Transverse colon (tissue), 4 donors: ENCODE measurements around the gene CDH12. TPM values are rescaled to one million over a fixed set of nuclear protein-coding genes. Genes with fewer than 3 reads are reported as not detected.

Experiments used
- DNase-seq: peaks from one replicate; pipeline ENCODE4 v3.0.0-alpha.2; 2019
- H3K27ac ChIP-seq, 4 donors: fragments of 200-600 bp; sonication (generic); 2 replicates each; pipeline ENCODE4 v1.5.1; 2016 to 2018; ENCODE audit warnings: inconsistent platforms in 4 of 4
- H3K27me3 ChIP-seq: fragments of 200-600 bp; sonication (generic); 2 replicates; pipeline ENCODE4 v1.5.1; 2017; ENCODE audit warnings: inconsistent platforms
- H3K36me3 ChIP-seq, 4 donors: fragments of 200-600 bp; sonication (generic); 2 replicates each; pipeline ENCODE4 v1.5.1; 2017 to 2019; ENCODE audit warnings: inconsistent platforms in 4 of 4
- H3K4me1 ChIP-seq, 4 donors: fragments of 200-600 bp; sonication (generic); 2 replicates each; pipeline ENCODE4 v1.5.1; 2017 to 2020; ENCODE audit warnings: inconsistent platforms in 4 of 4
- H3K4me3 ChIP-seq, 4 donors: fragments of 200-600 bp; sonication (generic); 1 replicate in 1 of 4; 2 replicates in 3 of 4; pipeline versions ENCODE4 v1.5.1 to v1.6.1; 2017 to 2019; ENCODE audit warnings: inconsistent platforms in 4 of 4
- H3K9me3 ChIP-seq, 2 donors: fragments of 200-600 bp; sonication (generic); 2 replicates each; pipeline ENCODE4 v1.5.1; 2017 to 2019; ENCODE audit warnings: inconsistent platforms in 2 of 2
- EP300 ChIP-seq: sonication (generic); formaldehyde crosslinking; IDR thresholded peaks from one replicate; pipeline ENCODE4 v1.6.1; 2017; ENCODE audit warnings: antibody characterized with exemption, low read depth
- POLR2A ChIP-seq: fragments of 450-650 bp; IDR thresholded peaks from one replicate; pipeline ENCODE4 v1.6.1; 2016; ENCODE audit warnings: antibody characterized with exemption, mild to moderate bottlenecking, moderate library complexity
- POLR2AphosphoS5 ChIP-seq, 3 donors: sonication (generic); formaldehyde crosslinking; IDR thresholded peaks; one replicate each; pipeline ENCODE4 v1.6.1; 2016; ENCODE audit warnings: antibody characterized with exemption in 3 of 3
- WGBS, 2 donors: methylation state at CpG; one replicate each; pipeline ENCODE4 v1.1.5; 2018; ENCODE audit warnings: low coverage in 1 of 2; 5-methylcytosine and 5-hydroxymethylcytosine counted together
- in situ Hi-C, 4 donors: fragments of 200-750 bp; cut with MboI; loops; one replicate each; pipeline versions ENCODE4 v1.15.0 to v1.15.1; 2017; ENCODE audit warnings: low sequenced_read_pairs in 3 of 4, low pct_ligation_motif_present in 1 of 4, low pct_unique_long_range_greater_than_20kb in 1 of 4
- intact Hi-C: fragments of 100-400 bp; cut with DNase I; formaldehyde crosslinking; loops from one replicate; pipeline ENCODE4 v1.15.1; 2023; ENCODE audit warnings: low total_unique reads
- total RNA-seq, 4 donors: library from RNA; depleted of rRNA; stranded (reverse); fragments of >200 nt; gene quantifications; one replicate each; pipeline ENCODE4 v1.1.0, GENCODE V29; 2016
- TF ChIP-seq, protein P1 (sequence below), 5 experiments: fragments of 200-600 bp in 3 of 5; fragments of 450-650 bp in 2 of 5; sonication (generic) in 3 of 5; IDR thresholded peaks; 1 replicate in 2 of 5; 2 replicates in 3 of 5; pipeline ENCODE4 v1.5.1; 2016 to 2017; ENCODE audit warnings: antibody characterized with exemption in 5 of 5, inconsistent platforms in 3 of 5, mild to moderate bottlenecking in 2 of 5, moderate library complexity in 1 of 5

Gene CDH12
- total RNA-seq, 4 donors from 2014 or later: 0.14 TPM; not detected in 3

DNA sequence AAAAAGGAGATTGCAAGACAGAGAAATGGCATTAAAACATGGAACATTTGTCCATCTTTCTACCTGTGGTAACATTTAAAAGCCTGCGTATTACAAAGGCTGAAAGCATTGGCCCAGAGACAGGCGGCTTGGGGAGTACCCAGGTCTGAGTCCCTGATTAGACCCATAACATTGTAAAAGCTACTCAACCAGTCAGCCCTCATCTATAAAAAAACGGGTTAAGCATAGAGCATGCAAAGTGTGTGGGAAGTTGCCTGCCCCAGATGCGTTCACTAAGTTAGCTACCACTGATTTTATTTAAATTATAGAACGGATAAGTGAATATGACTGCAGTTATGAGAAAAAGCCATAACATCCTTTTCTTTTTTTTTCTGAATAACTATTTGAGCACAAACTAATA, 276.1 kb downstream of the CDH12 start:
- H3K27me3 ChIP-seq: no peaks in the 10 kb centered on the region
- 63 to 73% methylated on average over 5 of the region's 5 CpGs for WGBS, 2 donors

DNA sequence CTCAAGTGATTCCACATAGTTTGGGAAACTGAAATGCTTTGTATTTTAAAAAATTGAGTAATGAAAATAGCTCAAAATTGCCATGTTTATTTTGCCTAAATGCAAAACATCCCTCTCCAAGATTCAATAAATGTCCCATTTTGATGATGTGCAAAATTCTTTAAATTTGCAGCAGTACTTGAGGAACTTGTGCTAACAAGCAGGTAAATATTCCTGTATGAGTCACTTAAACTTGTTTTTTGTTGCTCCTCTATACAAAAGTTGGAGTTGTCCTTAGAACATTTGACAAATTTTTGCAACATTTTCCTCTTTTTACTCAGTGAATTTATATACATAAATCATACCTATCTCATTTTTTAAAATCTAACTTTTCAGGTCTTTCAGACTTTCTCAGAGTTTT, 280.2 kb downstream of the CDH12 start:
- Histone ChIP-seq H3K36me3 (no peaks in the 10 kb centered on the region), H3K27ac (no peak overlapping the region), H3K4me3 (no peak overlapping the region), H3K9me3 (no peaks in the 10 kb centered on the region), H3K27me3 (no peaks in the 10 kb centered on the region), H3K4me1 (no peaks in the 10 kb centered on the region)
- TF ChIP-seq, protein P1, sequence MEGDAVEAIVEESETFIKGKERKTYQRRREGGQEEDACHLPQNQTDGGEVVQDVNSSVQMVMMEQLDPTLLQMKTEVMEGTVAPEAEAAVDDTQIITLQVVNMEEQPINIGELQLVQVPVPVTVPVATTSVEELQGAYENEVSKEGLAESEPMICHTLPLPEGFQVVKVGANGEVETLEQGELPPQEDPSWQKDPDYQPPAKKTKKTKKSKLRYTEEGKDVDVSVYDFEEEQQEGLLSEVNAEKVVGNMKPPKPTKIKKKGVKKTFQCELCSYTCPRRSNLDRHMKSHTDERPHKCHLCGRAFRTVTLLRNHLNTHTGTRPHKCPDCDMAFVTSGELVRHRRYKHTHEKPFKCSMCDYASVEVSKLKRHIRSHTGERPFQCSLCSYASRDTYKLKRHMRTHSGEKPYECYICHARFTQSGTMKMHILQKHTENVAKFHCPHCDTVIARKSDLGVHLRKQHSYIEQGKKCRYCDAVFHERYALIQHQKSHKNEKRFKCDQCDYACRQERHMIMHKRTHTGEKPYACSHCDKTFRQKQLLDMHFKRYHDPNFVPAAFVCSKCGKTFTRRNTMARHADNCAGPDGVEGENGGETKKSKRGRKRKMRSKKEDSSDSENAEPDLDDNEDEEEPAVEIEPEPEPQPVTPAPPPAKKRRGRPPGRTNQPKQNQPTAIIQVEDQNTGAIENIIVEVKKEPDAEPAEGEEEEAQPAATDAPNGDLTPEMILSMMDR (IDR thresholded peaks at IDR 0.05): no peak
- TF ChIP-seq EP300 (no peak), POLR2AphosphoS5 (IDR thresholded peaks at IDR 0.05) (no peak), POLR2A (no peak)
- in situ Hi-C loops: no loop called here
- intact Hi-C loops: no loop called here
- DNase-seq: no peak

More for the DNA sequence above, 276.1 kb downstream of the CDH12 start:
- intact Hi-C loops (no loop called here), in situ Hi-C loops (no loop called here)
- Histone ChIP-seq H3K36me3 (no peaks in the 10 kb centered on the region), H3K27ac (no peak overlapping the region), H3K9me3 (no peaks in the 10 kb centered on the region), H3K4me1 (no peaks in the 10 kb centered on the region), H3K4me3 (no peak overlapping the region)
- TF ChIP-seq, protein P1 (IDR thresholded peaks at IDR 0.05): no peak
- no peak for TF ChIP-seq EP300
- no peak for TF ChIP-seq POLR2A
- no peak for TF ChIP-seq POLR2AphosphoS5 (IDR thresholded peaks at IDR 0.05)
- no peak for DNase-seq

DNA sequence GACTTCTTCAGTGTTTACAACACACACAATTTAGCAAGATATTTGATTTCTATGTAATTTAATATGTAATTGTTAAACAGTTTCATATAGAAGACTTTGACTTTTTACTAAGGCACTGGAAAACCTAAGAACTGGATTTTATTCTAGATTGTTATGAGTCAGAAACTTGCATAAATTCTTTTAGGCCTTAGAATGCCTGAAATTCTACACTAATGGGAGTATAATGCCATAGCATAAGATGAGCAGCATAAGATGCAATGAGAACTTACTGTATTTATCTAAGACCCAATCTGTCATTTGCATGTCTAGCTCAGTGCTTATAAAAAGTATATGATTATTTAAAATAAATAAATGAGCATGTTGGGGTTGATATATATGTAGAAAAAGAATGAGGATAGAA, 285.2 kb downstream of the CDH12 start:
- Histone ChIP-seq H3K9me3 (no peaks in the 10 kb centered on the region), H3K27ac (no peak overlapping the region), H3K4me1 (no peaks in the 10 kb centered on the region), H3K27me3 (no peaks in the 10 kb centered on the region), H3K36me3 (no peaks in the 10 kb centered on the region), H3K4me3 (no peak overlapping the region)
- in situ Hi-C loops: no loop called here
- TF ChIP-seq EP300: no peak
- intact Hi-C loops: no loop called here
- DNase-seq: no peak

DNA sequence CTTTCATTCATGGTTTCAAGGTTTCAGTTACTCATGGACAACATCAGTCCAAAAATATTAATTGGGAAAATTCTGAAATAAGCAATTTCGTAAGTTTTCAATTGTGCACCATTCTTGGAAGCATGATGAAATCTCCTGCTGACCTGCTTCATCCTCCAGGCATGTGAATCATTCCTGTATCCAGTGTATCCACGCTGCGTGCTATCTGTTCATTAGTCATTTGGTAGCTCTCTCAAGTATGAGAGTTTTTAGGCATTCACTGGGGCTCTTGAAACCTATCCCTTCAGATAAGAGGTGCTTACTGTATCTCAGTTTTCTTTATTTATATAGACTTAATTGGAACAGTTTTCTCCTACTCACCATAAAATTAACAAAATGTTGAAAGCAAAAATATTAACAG, 293.0 kb downstream of the CDH12 start:
- no peak for DNase-seq
- no peaks in the 10 kb centered on the region for H3K4me1 ChIP-seq
- intact Hi-C loops (no loop called here), in situ Hi-C loops (no loop called here)
- no peaks in the 10 kb centered on the region for H3K27me3 ChIP-seq
- TF ChIP-seq POLR2A: no peak
- TF ChIP-seq EP300: no peak
- TF ChIP-seq, protein P1 (IDR thresholded peaks at IDR 0.05): no peak
- TF ChIP-seq POLR2AphosphoS5 (IDR thresholded peaks at IDR 0.05): no peak
- H3K36me3 ChIP-seq: no peaks in the 10 kb centered on the region
- no peak overlapping the region for H3K4me3 ChIP-seq
- 63 to 75% methylated on average over 3 of the region's 3 CpGs for WGBS, 2 donors
- H3K9me3 ChIP-seq: no peaks in the 10 kb centered on the region
- H3K27ac ChIP-seq: no peak overlapping the region

DNA sequence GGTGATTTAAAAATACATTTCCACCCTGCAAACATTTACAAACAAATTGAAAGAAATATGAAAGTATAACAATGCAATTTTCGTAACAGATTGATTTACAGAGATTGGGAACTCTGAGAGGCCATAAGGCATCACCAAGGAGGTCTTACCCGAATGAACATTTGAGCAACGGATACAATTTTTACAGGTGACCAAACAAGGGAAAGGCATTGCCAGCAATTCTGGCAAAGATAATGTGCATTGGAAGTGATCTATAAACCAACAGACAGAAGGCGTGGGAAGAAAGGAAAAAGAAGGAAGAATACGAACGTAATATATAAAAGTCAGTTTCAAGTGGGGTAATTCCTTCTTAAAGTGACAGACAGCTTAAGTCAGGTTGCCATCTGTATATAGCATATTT, 295.9 kb downstream of the CDH12 start:
- Histone ChIP-seq H3K4me3 (no peak overlapping the region), H3K4me1 (no peaks in the 10 kb centered on the region), H3K27ac (no peak overlapping the region), H3K36me3 (no peaks in the 10 kb centered on the region), H3K9me3 (no peaks in the 10 kb centered on the region), H3K27me3 (no peaks in the 10 kb centered on the region)
- 61 to 66% methylated on average over 6 of the region's 6 CpGs for WGBS, 2 donors
- TF ChIP-seq POLR2AphosphoS5 (IDR thresholded peaks at IDR 0.05): no peak
- TF ChIP-seq EP300: no peak
- TF ChIP-seq POLR2A: no peak
- TF ChIP-seq, protein P1 (IDR thresholded peaks at IDR 0.05): no peak
- intact Hi-C loops (no loop called here), in situ Hi-C loops (no loop called here)
- no peak for DNase-seq
